ENCODE results near the gene OGDH. TPM values are rescaled to one million over a fixed set of nuclear protein-coding genes. Genes with fewer than 3 reads are reported as not detected.

OGDH gene
- total and polyA plus RNA-seq, 2 of the 13 experiments (the other 11 are each of a cell fraction or from before 2014, with no cell fraction given): 17.4 to 25.4 TPM

- TF ChIP-seq HMGXB4 (CRISPR knock-in tag; IDR thresholded peaks at IDR 0.05; ENCODE audit: borderline replicate concordance in 1 of 2, low read depth in 1 of 2) (peak in 1 of 2 experiments; percentile 22; a peak in 1 of 4 replicates), RAD51 (IDR thresholded peaks at IDR 0.05; ENCODE audit: borderline replicate concordance) (no peak), ZMYM2 (CRISPR knock-in tag; IDR thresholded peaks at IDR 0.05) (peak; percentile 85), ZMYM3 (CRISPR knock-in tag; IDR thresholded peaks at IDR 0.05) (peak; percentile 25; the same call in 1 of the 2 replicates), POLR2AphosphoS5 (IDR thresholded peaks at IDR 0.05; ENCODE audit: low read depth, low read length) (no peak), ARID5B (CRISPR knock-in tag; IDR thresholded peaks at IDR 0.05) (peak; percentile 85), ZNF577 (CRISPR knock-in tag; IDR thresholded peaks at IDR 0.05; ENCODE audit: borderline replicate concordance, low read depth) (no peak), MYPOP (CRISPR knock-in tag; IDR thresholded peaks at IDR 0.05) (peak; percentile 78), MAFF (IDR thresholded peaks at IDR 0.05; ENCODE audit: low read depth, low read length) (peak; percentile 45), HNF4A (CRISPR knock-in tag; IDR thresholded peaks at IDR 0.05) (peak; percentile 95), PHF5A (CRISPR knock-in tag; IDR thresholded peaks at IDR 0.05; ENCODE audit: low read depth, unreplicated experiment) (peak; percentile 34), ZNF781 (CRISPR knock-in tag; IDR thresholded peaks at IDR 0.05; ENCODE audit: borderline replicate concordance, not compliant biosample characterization) (no peak), ZNF441 (CRISPR knock-in tag; IDR thresholded peaks at IDR 0.05; ENCODE audit: borderline replicate concordance) (peak; percentile 57; the same call in 1 of the 2 replicates), LCORL (IDR thresholded peaks at IDR 0.05) (0 out of 2 replicates have a peak, but pooled peaks have one; percentile 35), LCORL (CRISPR knock-in tag; IDR thresholded peaks at IDR 0.05) (peak; percentile 88), ZNF350 (CRISPR knock-in tag; IDR thresholded peaks at IDR 0.05; ENCODE audit: borderline replicate concordance, low read depth) (peak; percentile 54; the same call in 1 of the 2 replicates), ZNF501 (CRISPR knock-in tag; IDR thresholded peaks at IDR 0.05) (peak; percentile 55), ELF3 (CRISPR knock-in tag; IDR thresholded peaks at IDR 0.05) (peak; percentile 60; the same call in 1 of the 2 replicates), SALL1 (CRISPR knock-in tag; IDR thresholded peaks at IDR 0.05) (peak; percentile 84)
- TF ChIP-seq, protein P1, sequence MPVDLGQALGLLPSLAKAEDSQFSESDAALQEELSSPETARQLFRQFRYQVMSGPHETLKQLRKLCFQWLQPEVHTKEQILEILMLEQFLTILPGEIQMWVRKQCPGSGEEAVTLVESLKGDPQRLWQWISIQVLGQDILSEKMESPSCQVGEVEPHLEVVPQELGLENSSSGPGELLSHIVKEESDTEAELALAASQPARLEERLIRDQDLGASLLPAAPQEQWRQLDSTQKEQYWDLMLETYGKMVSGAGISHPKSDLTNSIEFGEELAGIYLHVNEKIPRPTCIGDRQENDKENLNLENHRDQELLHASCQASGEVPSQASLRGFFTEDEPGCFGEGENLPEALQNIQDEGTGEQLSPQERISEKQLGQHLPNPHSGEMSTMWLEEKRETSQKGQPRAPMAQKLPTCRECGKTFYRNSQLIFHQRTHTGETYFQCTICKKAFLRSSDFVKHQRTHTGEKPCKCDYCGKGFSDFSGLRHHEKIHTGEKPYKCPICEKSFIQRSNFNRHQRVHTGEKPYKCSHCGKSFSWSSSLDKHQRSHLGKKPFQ (CRISPR knock-in tag; IDR thresholded peaks at IDR 0.05; ENCODE audit: insufficient replicate concordance): no peak
- TF ChIP-seq, protein P2, sequence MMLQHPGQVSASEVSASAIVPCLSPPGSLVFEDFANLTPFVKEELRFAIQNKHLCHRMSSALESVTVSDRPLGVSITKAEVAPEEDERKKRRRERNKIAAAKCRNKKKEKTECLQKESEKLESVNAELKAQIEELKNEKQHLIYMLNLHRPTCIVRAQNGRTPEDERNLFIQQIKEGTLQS (CRISPR knock-in tag; IDR thresholded peaks at IDR 0.05): peak; percentile 83
Observed at GRCh38 chr7:44561962-44562621, 44.3 kb upstream of the OGDH start (continued).
